ENCODE measurements around the gene PRKACA. TPM values are rescaled to one million over a fixed set of nuclear protein-coding genes. Genes with fewer than 3 reads are reported as not detected.

Gene PRKACA
- total and polyA plus RNA-seq, 2 donors (not counting 1 experiment from before 2014, with no cell fraction given), result 43.6 to 67.4 TPM

- H3K36me3 ChIP-seq (ENCODE audit: control insufficient read depth, insufficient read depth, low read length), result peaks cover 5% of the 10 kb centered on the region
- no peak overlapping the region for H3K4me2 ChIP-seq (ENCODE audit: extremely low read depth, insufficient read depth, low read length)
- DNase-seq (ENCODE audit: low read depth in 2 of 2), result no peak
- TF ChIP-seq EZH2 (IDR thresholded peaks at IDR 0.05; ENCODE audit: low read length, missing control alignments), result no peak
- no peak for TF ChIP-seq CTCF (conservative IDR thresholded peaks at IDR 0.05 in 1 of 2, IDR thresholded peaks at IDR 0.05 in 1 of 2; ENCODE audit: low read depth in 1 of 2, low read length in 2 of 2)
- H3K9ac ChIP-seq (ENCODE audit: insufficient read depth, low read length), result no peak overlapping the region
- H3K4me1 ChIP-seq (ENCODE audit: control insufficient read depth, extremely low read depth, insufficient read depth, low read length), result no peaks in the 10 kb centered on the region
- H3K9me3 ChIP-seq (ENCODE audit: control insufficient read depth, insufficient read depth, low read depth, low read length), result no peaks in the 10 kb centered on the region
- no peak overlapping the region for H3K27ac ChIP-seq (ENCODE audit: insufficient read depth, low read length)
- peaks cover 5% of the 10 kb centered on the region for H3K79me2 ChIP-seq (ENCODE audit: control insufficient read depth, insufficient read depth, low read length)
- H3K27me3 ChIP-seq (ENCODE audit: control insufficient read depth, insufficient read depth, low read length), result no peaks in the 10 kb centered on the region
- H2AFZ ChIP-seq (ENCODE audit: low read length), result no peak overlapping the region
- no peak overlapping the region for H3K4me3 ChIP-seq (replicated peaks in 1 of 4; ENCODE audit: control extremely low read depth in 1 of 4, insufficient read depth in 1 of 4, low read depth in 3 of 4, low read length in 4 of 4)
- H4K20me1 ChIP-seq (ENCODE audit: control insufficient read depth, extremely low read depth, insufficient read depth, low read length), result no peaks in the 10 kb centered on the region
These were observed 10.7 kb downstream of the PRKACA start for GRCh38 chr19:14106840-14107239.

GRCh38 chr19:14105680-14106079 lies 11.9 kb downstream of the PRKACA start:
- Histone ChIP-seq H3K36me3 (ENCODE audit: control insufficient read depth, insufficient read depth, low read length) (peaks cover 4% of the 10 kb centered on the region), H3K4me3 (replicated peaks in 1 of 4; ENCODE audit: control extremely low read depth in 1 of 4, insufficient read depth in 1 of 4, low read depth in 3 of 4, low read length in 4 of 4) (no peak overlapping the region), H3K27ac (ENCODE audit: insufficient read depth, low read length) (no peak overlapping the region), H3K27me3 (ENCODE audit: control insufficient read depth, insufficient read depth, low read length) (no peaks in the 10 kb centered on the region), H4K20me1 (ENCODE audit: control insufficient read depth, extremely low read depth, insufficient read depth, low read length) (no peaks in the 10 kb centered on the region), H3K9me3 (ENCODE audit: control insufficient read depth, insufficient read depth, low read depth, low read length) (no peaks in the 10 kb centered on the region), H3K4me2 (ENCODE audit: extremely low read depth, insufficient read depth, low read length) (no peak overlapping the region), H3K9ac (ENCODE audit: insufficient read depth, low read length) (no peak overlapping the region), H3K79me2 (ENCODE audit: control insufficient read depth, insufficient read depth, low read length) (peaks cover under 1% of the 10 kb centered on the region), H3K4me1 (ENCODE audit: control insufficient read depth, extremely low read depth, insufficient read depth, low read length) (no peaks in the 10 kb centered on the region), H2AFZ (ENCODE audit: low read length) (no peak overlapping the region)
- DNase-seq (ENCODE audit: low read depth in 2 of 2), result no peak
- no peak for TF ChIP-seq CTCF (conservative IDR thresholded peaks at IDR 0.05 in 1 of 2, IDR thresholded peaks at IDR 0.05 in 1 of 2; ENCODE audit: low read depth in 1 of 2, low read length in 2 of 2)
- no peak for TF ChIP-seq EZH2 (IDR thresholded peaks at IDR 0.05; ENCODE audit: low read length, missing control alignments)

- no peak for DNase-seq (ENCODE audit: low read depth in 2 of 2)
- no peak overlapping the region for H2AFZ ChIP-seq (ENCODE audit: low read length)
- H3K36me3 ChIP-seq (ENCODE audit: control insufficient read depth, insufficient read depth, low read length), result peaks cover 5% of the 10 kb centered on the region
These were observed 14.3 kb downstream of the PRKACA start for GRCh38 chr19:14103310-14103709.

More at GRCh38 chr19:14103310-14103709, 14.3 kb downstream of the PRKACA start:
- H3K4me1 ChIP-seq (ENCODE audit: control insufficient read depth, extremely low read depth, insufficient read depth, low read length), result no peaks in the 10 kb centered on the region
- no peak overlapping the region for H3K4me3 ChIP-seq (replicated peaks in 1 of 4; ENCODE audit: control extremely low read depth in 1 of 4, insufficient read depth in 1 of 4, low read depth in 3 of 4, low read length in 4 of 4)
- H3K27ac ChIP-seq (ENCODE audit: insufficient read depth, low read length), result no peak overlapping the region
- no peaks in the 10 kb centered on the region for H3K27me3 ChIP-seq (ENCODE audit: control insufficient read depth, insufficient read depth, low read length)
- no peaks in the 10 kb centered on the region for H3K79me2 ChIP-seq (ENCODE audit: control insufficient read depth, insufficient read depth, low read length)
- no peaks in the 10 kb centered on the region for H4K20me1 ChIP-seq (ENCODE audit: control insufficient read depth, extremely low read depth, insufficient read depth, low read length)
- no peaks in the 10 kb centered on the region for H3K9me3 ChIP-seq (ENCODE audit: control insufficient read depth, insufficient read depth, low read depth, low read length)
- H3K9ac ChIP-seq (ENCODE audit: insufficient read depth, low read length), result no peak overlapping the region
- TF ChIP-seq EZH2 (IDR thresholded peaks at IDR 0.05; ENCODE audit: low read length, missing control alignments), result no peak
- no peak for TF ChIP-seq CTCF (conservative IDR thresholded peaks at IDR 0.05 in 1 of 2, IDR thresholded peaks at IDR 0.05 in 1 of 2; ENCODE audit: low read depth in 1 of 2, low read length in 2 of 2)
- H3K4me2 ChIP-seq (ENCODE audit: extremely low read depth, insufficient read depth, low read length), result no peak overlapping the region

Data from fibroblast of lung (primary cell).